Naive thymus-derived CD4-positive, alpha-beta T cell (primary cell): ENCODE measurements around the gene VKORC1L1. TPM values are rescaled to one million over a fixed set of nuclear protein-coding genes. Genes with fewer than 3 reads are reported as not detected.
A peak's percentile ranks its signal among the peaks of the same experiment; 100 is the strongest.
"Not testable (repeated sequence)": the region's sequence is repeated elsewhere in the genome, so short reads cannot be mapped to it uniquely, and the experiment has no call there.

ENCODE experiments used
- ATAC-seq: fragments of 150-1000 bp; cut with Tn5 transposase; 2 replicates; pipeline ENCODE4 v1.10.0; 2021; ENCODE audit warnings: mild to moderate bottlenecking, moderate library complexity
- CTCF ChIA-PET: fragments of 350-600 bp; sonication (Branson Sonifier 250); formaldehyde crosslinking; loops from one replicate; lab custom pipeline; 2021; ENCODE audit warnings: antibody characterized with exemption; lab: Charles Lee
- POLR2A ChIA-PET: fragments of 350-600 bp; sonication (Branson Sonifier 250); formaldehyde crosslinking; loops from one replicate; lab custom pipeline; 2021; ENCODE audit warnings: antibody characterized with exemption, inconsistent platforms; lab: Charles Lee
- DNase-seq, 9 donors: peaks; one replicate each; pipeline versions ENCODE4 v3.0.0 to v3.0.0-alpha.2; 2020 to 2022; ENCODE audit warnings: mixed read lengths in 1 of 9
- H3K27ac ChIP-seq: one replicate; pipeline ENCODE4 v1.7.0; 2013; ENCODE audit warnings: mild to moderate bottlenecking, low read depth, low read length, moderate library complexity
- H3K27me3 ChIP-seq, 2 donors: one replicate each; pipeline ENCODE4 v1.7.0; 2013; ENCODE audit warnings: low read length in 2 of 2, mild to moderate bottlenecking in 2 of 2, moderate library complexity in 2 of 2; ENCODE audit not compliant: control insufficient read depth in 2 of 2, insufficient read depth in 2 of 2
- H3K36me3 ChIP-seq, 3 experiments: 1 replicate in 2 of 3; 2 replicates in 1 of 3; pipeline ENCODE4 v1.7.0; 2013; ENCODE audit warnings: low read length in 3 of 3, mild to moderate bottlenecking in 3 of 3, moderate library complexity in 1 of 3; ENCODE audit not compliant: insufficient read depth in 3 of 3, control insufficient read depth in 2 of 3
- H3K4me1 ChIP-seq, 2 donors: one replicate each; pipeline ENCODE4 v1.7.0; 2013; ENCODE audit warnings: low read length in 2 of 2, mild to moderate bottlenecking in 2 of 2, moderate library complexity in 1 of 2; ENCODE audit not compliant: control insufficient read depth in 2 of 2, insufficient read depth in 2 of 2
- H3K4me3 ChIP-seq: 2 replicates; pipeline ENCODE4 v1.7.0; 2013; ENCODE audit warnings: mild to moderate bottlenecking, low read length
- H3K9me3 ChIP-seq, 3 experiments: 1 replicate in 2 of 3; 2 replicates in 1 of 3; pipeline ENCODE4 v1.7.0; 2013; ENCODE audit warnings: low read length in 3 of 3; ENCODE audit not compliant: control insufficient read depth in 2 of 3
- H3K27ac Mint-ChIP-seq, 9 donors: one replicate each; pipeline ENCODE4 v1.8.0; 2020 to 2022; ENCODE audit warnings: mixed read lengths in 9 of 9, mild to moderate bottlenecking in 8 of 9, moderate library complexity in 5 of 9, inconsistent platforms in 2 of 9
- H3K27me3 Mint-ChIP-seq, 5 donors: one replicate each; pipeline ENCODE4 v1.8.0; 2021 to 2022; ENCODE audit warnings: mixed read lengths in 5 of 5, mild to moderate bottlenecking in 1 of 5
- H3K36me3 Mint-ChIP-seq, 5 donors: one replicate each; pipeline ENCODE4 v1.8.0; 2020 to 2022; ENCODE audit warnings: mixed read lengths in 5 of 5, mild to moderate bottlenecking in 3 of 5, inconsistent platforms in 1 of 5
- H3K4me1 Mint-ChIP-seq, 7 donors: one replicate each; pipeline ENCODE4 v1.8.0; 2020 to 2022; ENCODE audit warnings: mixed read lengths in 7 of 7, mild to moderate bottlenecking in 3 of 7, inconsistent platforms in 1 of 7
- H3K4me3 Mint-ChIP-seq, 10 donors: one replicate each; pipeline ENCODE4 v1.8.0; 2020 to 2022; ENCODE audit warnings: mild to moderate bottlenecking in 10 of 10, mixed read lengths in 10 of 10, moderate library complexity in 6 of 10, inconsistent platforms in 2 of 10
- H3K9me3 Mint-ChIP-seq, 11 donors: one replicate each; pipeline ENCODE4 v1.8.0; 2020 to 2022; ENCODE audit warnings: mixed read lengths in 11 of 11, mild to moderate bottlenecking in 4 of 11, inconsistent platforms in 1 of 11, moderate library complexity in 1 of 11
- intact Hi-C, 2 donors: fragments of 100-400 bp; cut with micrococcal nuclease; formaldehyde crosslinking; loops; one replicate each; pipeline ENCODE4 v1.15.1; 2023
- polyA plus RNA-seq, 2 donors: library from polyadenylated mRNA; unstranded; fragments of 300-500 nt; fragmentation: Illumina TruSeq; gene quantifications; one replicate each; pipeline ENCODE4 v1.2.3, GENCODE V29; 2021
- total RNA-seq, 6 experiments: library from RNA in 5 of 6; stranded (reverse) in 5 of 6; gene quantifications; 1 replicate in 5 of 6; 2 replicates in 1 of 6; pipeline ENCODE4 v1.2.3 and lab custom pipeline; 2021 to 2026

The VKORC1L1 gene
- total and polyA plus RNA-seq, 7 experiments from 2014 or later, result 2.8 to 15.8 (median 5.5) TPM

- ATAC-seq, H3K9me3 ChIP-seq, H3K27me3 Mint-ChIP-seq, H3K4me1 Mint-ChIP-seq, CTCF ChIA-PET, DNase-seq, H3K9me3 Mint-ChIP-seq, H3K27ac ChIP-seq, H3K36me3 Mint-ChIP-seq, H3K4me1 ChIP-seq, POLR2A ChIA-PET, H3K4me3 ChIP-seq, H3K4me3 Mint-ChIP-seq, intact Hi-C loops, H3K27ac Mint-ChIP-seq, H3K36me3 ChIP-seq, H3K27me3 ChIP-seq: not testable (repeated sequence)
These were observed 6.6 kb upstream of the VKORC1L1 start for GRCh38 chr7:65866244-65866643.

GRCh38 chr7:65867681-65868080 lies 5.2 kb upstream of the VKORC1L1 start:
- H3K27ac ChIP-seq, H3K9me3 Mint-ChIP-seq, H3K27ac Mint-ChIP-seq, H3K27me3 ChIP-seq, H3K9me3 ChIP-seq, H3K36me3 ChIP-seq, DNase-seq, intact Hi-C loops, H3K27me3 Mint-ChIP-seq, CTCF ChIA-PET, H3K4me1 ChIP-seq, H3K4me3 ChIP-seq, POLR2A ChIA-PET, H3K36me3 Mint-ChIP-seq, ATAC-seq, H3K4me3 Mint-ChIP-seq, H3K4me1 Mint-ChIP-seq: not testable (repeated sequence)

- H3K4me1 ChIP-seq, H3K27me3 ChIP-seq, H3K36me3 Mint-ChIP-seq, DNase-seq, H3K4me3 ChIP-seq, H3K9me3 ChIP-seq, POLR2A ChIA-PET, H3K4me3 Mint-ChIP-seq, CTCF ChIA-PET, ATAC-seq, H3K9me3 Mint-ChIP-seq, intact Hi-C loops, H3K27ac Mint-ChIP-seq, H3K36me3 ChIP-seq, H3K27me3 Mint-ChIP-seq, H3K4me1 Mint-ChIP-seq, H3K27ac ChIP-seq: not testable (repeated sequence)
These were observed 3.6 kb upstream of the VKORC1L1 start for GRCh38 chr7:65869312-65869711.

- H3K27ac Mint-ChIP-seq, result peak overlapping the region in 1 of 9 donors; percentile 31
- DNase-seq, H3K36me3 Mint-ChIP-seq, ATAC-seq, H3K27me3 ChIP-seq, H3K27ac ChIP-seq, H3K4me1 ChIP-seq, CTCF ChIA-PET, H3K36me3 ChIP-seq, H3K9me3 Mint-ChIP-seq, H3K27me3 Mint-ChIP-seq, POLR2A ChIA-PET, H3K4me3 Mint-ChIP-seq, H3K4me3 ChIP-seq, H3K9me3 ChIP-seq: not testable (repeated sequence)
- intact Hi-C loops, result loop anchor here (5.0 to 10.0 kb wide), 5 partner anchors 336 to 1051 kb away; partner anchors contain the start of genes RABGEF1 (in 1 of the 2), TMEM248 (in 1 of the 2) and TPST1 (in 1 of the 2)
- H3K4me1 Mint-ChIP-seq, result peaks cover 0 to 11% (median 6%) of the 10 kb centered on the region in 7 donors
These were observed 1.4 kb upstream of the VKORC1L1 start for GRCh38 chr7:65871451-65871850.

GRCh38 chr7:65873582-65874193 lies 814 bp downstream of the VKORC1L1 start:
- H3K36me3 ChIP-seq, H3K9me3 ChIP-seq, H3K27me3 Mint-ChIP-seq, H3K9me3 Mint-ChIP-seq, H3K4me1 ChIP-seq, H3K36me3 Mint-ChIP-seq, CTCF ChIA-PET, H3K27me3 ChIP-seq: not testable (repeated sequence)
- H3K27ac Mint-ChIP-seq, result peak overlapping the region; percentile 43 to 90 (median 82)
- ATAC-seq (peak; percentile 3), DNase-seq (peak in 5 of 9 donors; percentile 6 to 18 (median 15))
- H3K4me1 Mint-ChIP-seq, result peaks cover 0 to 11% (median 6%) of the 10 kb centered on the region in 7 donors
- H3K27ac ChIP-seq, result peak overlapping the region; percentile 67
- POLR2A ChIA-PET, result interaction anchor here (0.7 kb wide), 2 partner anchors 104 to 1208 kb away, joined by 3 read pairs; partner anchors contain the start of gene ZNF107
- intact Hi-C loops, result loop anchor here (1.0 to 10.0 kb wide), 18 partner anchors 103 to 1973 kb away; partner anchors contain the start of genes TYW1 (in 2 of the 2), ASL (in 1 of the 2), CRCP (in 1 of the 2) and ERV3-1 (in 1 of the 2)
- H3K4me3 Mint-ChIP-seq, result peak overlapping the region; percentile 81 to 92 (median 86)
- H3K4me3 ChIP-seq, result peak overlapping the region; percentile 47

- H3K9me3 Mint-ChIP-seq, ATAC-seq, H3K4me1 ChIP-seq, H3K36me3 Mint-ChIP-seq, H3K27me3 ChIP-seq, POLR2A ChIA-PET, H3K27ac Mint-ChIP-seq, H3K36me3 ChIP-seq, H3K27ac ChIP-seq, H3K4me3 ChIP-seq, CTCF ChIA-PET, H3K27me3 Mint-ChIP-seq, H3K9me3 ChIP-seq, DNase-seq: not testable (repeated sequence)
- intact Hi-C loops, result loop anchor here (10.0 kb wide), 2 partner anchors 841 to 869 kb away; partner anchors contain the start of gene RABGEF1 (in 1 of the 2)
- Mint-ChIP-seq H3K4me1 (peaks cover 8 to 19% (median 14%) of the 10 kb centered on the region in 7 donors), H3K4me3 (peak overlapping the region in 2 of 10 donors; percentile 30 to 40)
These were observed 2.8 kb downstream of the VKORC1L1 start for GRCh38 chr7:65875715-65876114.
